Hematopoietic multipotent progenitor cell treated with erythropoietin and hydrocortisone succinate and interleukin-3 and kit ligand, for 17 days (in vitro differentiated cells): ENCODE data around the gene SLC31A2.
"Not testable (repeated sequence)": the region's sequence is repeated elsewhere in the genome, so short reads cannot be mapped to it uniquely, and the experiment has no call there.

ENCODE experiments used
- DNase-seq: peaks from one replicate; pipeline ENCODE4 v3.0.0-alpha.2; 2015; ENCODE audit warnings: low spot score

Gene SLC31A2, protein sequence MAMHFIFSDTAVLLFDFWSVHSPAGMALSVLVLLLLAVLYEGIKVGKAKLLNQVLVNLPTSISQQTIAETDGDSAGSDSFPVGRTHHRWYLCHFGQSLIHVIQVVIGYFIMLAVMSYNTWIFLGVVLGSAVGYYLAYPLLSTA

DNA sequence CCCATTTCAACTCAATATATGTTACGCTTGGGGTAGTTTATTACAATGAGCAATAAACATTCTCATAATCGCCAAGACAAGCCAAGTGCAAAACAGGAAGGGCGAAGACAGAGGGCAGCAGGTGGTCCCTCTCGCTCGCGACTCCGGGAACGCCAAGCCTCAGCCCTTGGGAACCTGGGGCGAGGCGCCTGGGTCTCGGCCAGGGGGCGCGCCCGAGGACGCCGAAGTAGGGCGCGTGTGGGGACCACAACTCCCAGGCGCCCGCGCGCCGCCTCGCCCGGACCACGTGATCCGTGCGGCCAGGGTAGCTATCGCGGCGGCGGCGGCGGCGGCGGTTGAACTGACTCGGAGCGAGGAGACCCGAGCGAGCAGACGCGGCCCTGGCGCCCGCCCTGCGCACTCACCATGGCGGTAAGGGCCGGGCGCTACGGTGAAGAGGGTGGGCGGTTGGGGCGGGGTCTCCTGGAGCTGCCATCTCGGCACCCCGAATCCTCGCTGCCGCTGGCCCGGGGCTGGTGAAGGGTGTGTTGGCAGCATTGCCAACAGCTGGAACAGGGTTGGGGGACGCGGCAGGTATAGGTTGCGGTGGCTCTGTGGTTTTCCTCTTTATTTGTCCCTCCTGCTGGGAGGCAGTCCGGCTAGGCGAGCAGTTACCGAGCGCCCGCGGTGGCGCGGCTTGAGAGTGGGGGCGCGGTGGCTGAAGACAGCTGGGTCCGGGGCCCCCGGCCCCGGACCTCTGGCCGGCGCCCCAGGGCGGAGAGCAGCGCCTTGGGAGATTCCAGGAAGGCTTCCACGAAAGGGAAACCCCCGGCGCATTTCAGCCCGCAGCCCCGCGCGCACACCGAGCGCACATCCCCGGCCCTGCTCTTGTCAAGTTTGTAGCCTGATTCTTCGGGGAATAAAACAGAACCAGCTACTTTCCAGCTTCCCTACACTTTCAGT lies at the start of gene SLC31A2:
Gene SLC31A2, plus strand, starts transcription at position 338 of the 942 bp plus-strand sequence. Its CDS starts 68 bp downstream, at position 406.
- DNase-seq, result peak; percentile 54

DNA sequence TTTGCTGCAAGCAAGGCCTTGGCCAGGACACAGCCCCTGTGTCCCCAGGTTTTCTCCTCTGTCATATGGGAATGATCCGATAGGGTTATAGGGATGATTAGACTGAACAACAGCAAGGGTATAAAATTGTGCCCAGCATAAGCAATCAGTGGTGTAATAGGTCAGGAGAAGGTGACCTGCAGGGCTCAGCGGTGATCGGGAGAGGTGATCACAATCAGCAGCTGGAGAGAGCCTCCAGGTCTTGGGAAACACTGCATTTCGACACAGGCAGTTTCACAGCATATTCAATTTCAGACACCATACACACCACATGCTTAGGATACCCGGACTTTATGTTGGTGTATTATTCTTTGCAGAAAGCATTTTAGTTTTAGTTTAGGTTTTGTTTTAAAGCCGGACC lies 45.5 kb upstream of the SLC31A2 start:
- not testable (repeated sequence) for DNase-seq

DNA sequence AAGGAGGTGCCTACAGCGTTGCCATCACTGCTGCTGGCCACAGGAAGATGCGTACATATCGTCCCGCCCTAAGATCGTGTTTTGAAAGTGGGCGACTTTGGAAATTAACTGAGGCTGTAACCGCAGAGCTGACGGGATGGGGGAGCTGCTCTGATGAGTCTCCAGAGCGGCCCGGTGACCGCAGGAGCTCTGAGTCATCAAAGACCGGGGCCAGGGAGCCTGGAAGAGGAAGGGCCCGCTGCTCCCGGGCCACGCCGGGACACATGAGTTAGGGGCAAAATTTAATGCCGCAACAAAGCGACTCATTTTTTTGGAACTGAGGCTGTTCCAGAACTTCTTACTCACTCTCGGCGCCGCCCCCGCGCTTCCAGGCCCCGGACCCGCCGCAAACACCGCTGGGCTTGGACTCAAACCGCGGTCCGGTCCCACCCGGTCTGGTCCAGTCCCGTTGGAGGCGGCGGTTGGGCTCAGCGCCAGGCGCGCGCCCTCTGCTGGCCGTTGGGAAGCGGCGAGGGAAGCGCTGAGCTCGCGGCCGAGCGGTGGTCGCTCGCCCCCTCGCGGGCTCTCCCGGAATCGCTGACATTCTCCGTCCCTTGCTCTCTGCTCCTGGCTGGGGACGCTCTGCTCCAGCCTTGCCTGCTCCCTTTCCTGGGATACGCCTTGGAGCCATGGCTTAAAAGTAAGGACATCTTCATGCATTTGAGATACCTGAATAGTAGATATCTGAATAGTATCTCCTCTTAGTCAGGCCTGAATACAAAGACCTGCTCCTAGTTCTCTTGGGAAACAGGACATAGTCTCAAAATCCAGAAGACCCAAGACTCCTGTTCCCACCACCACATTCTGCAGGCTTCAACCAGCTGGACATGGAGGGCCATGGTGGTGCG lies 39.5 kb upstream of the SLC31A2 start:
- DNase-seq, result peak; percentile 48

DNA sequence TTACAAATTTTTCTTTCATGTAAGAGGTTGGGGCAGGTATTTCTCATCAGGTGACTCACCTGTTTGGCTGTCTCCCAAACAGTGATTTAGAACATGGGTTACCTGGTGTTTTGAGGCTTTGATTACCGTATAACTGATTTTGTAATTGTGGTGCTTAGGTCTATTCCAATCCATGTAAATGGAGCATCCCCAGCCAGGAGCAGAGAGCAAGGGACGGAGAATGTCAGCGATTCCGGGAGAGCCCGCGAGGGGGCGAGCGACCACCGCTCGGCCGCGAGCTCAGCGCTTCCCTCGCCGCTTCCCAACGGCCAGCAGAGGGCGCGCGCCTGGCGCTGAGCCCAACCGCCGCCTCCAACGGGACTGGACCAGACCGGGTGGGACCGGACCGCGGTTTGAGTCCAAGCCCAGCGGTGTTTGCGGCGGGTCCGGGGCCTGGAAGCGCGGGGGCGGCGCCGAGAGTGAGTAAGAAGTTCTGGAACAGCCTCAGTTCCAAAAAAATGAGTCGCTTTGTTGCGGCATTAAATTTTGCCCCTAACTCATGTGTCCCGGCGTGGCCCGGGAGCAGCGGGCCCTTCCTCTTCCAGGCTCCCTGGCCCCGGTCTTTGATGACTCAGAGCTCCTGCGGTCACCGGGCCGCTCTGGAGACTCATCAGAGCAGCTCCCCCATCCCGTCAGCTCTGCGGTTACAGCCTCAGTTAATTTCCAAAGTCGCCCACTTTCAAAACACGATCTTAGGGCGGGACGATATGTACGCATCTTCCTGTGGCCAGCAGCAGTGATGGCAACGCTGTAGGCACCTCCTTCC lies 37.9 kb upstream of the SLC31A2 start:
- DNase-seq, result peak; percentile 46

DNA sequence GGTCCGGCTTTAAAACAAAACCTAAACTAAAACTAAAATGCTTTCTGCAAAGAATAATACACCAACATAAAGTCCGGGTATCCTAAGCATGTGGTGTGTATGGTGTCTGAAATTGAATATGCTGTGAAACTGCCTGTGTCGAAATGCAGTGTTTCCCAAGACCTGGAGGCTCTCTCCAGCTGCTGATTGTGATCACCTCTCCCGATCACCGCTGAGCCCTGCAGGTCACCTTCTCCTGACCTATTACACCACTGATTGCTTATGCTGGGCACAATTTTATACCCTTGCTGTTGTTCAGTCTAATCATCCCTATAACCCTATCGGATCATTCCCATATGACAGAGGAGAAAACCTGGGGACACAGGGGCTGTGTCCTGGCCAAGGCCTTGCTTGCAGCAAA lies 32.0 kb upstream of the SLC31A2 start:
- not testable (repeated sequence) for DNase-seq

DNA sequence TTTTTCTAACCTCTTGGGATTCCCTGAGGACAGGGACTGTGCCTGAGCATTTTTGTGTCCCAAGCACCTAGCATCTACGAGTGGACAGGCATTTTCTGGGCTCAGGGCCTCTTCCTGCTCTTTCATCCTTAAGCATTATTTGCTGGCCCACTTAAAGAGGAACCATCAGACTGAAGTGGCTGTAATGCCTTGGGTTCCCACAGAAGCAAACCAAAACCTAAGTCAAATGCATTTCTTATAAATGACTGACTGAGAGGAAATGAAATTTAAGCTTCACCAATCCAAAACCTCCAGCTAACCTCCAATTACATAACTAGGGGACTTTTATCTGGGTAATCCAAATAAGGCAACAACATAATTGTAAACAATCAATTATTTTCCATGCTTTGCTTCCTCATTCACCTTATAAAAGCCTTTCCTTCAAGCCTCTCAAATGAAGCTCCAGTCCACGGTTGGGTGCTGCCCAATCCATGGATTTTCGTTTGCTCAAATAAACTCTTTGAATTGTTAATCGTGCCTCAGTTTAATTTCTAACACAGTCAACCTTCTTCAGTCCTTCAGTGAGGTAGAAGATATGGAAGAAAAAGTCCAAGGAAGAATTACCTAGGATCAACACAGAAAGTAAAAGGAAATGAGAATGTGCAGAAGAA lies 25.3 kb upstream of the SLC31A2 start:
- DNase-seq, result no peak

DNA sequence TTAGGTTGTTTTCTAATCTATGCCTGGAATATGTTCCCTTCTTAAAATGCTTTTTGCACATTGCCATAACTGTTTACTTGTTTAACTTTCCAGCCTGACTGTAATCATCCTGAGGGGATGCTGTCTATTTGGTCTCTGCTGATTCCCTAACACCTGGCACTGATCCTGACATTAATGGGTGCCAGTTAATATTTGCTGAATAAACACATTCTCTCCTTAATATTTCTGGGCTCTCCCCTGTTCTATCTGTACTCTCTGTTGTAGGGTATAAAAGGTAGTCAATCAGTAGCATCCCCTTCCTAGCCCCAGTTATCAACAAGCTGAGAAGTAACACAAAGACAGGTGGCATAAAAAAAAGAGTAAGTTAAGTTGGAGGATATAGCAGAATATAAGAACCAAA lies 21.3 kb upstream of the SLC31A2 start:
- DNase-seq, result no peak

DNA sequence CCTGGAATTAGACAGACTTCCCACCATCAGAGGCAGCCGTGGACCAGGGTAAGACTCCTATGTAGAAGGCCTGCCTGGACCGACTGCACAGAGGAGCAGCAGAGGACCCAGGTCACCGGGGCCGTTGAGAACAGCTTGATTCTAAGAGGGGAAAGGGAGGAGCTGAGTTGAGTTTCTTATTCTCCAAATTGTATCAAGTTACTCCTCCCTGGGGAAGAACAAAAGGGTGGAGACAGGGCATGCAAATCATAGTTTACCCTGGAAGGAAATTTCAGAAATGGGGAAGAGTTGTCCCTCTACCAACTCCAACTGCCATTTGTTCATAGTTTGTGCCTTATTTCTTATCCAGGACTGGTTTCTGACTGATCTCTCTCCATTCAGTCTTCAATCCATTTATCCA lies 20.9 kb upstream of the SLC31A2 start:
- no peak for DNase-seq

DNA sequence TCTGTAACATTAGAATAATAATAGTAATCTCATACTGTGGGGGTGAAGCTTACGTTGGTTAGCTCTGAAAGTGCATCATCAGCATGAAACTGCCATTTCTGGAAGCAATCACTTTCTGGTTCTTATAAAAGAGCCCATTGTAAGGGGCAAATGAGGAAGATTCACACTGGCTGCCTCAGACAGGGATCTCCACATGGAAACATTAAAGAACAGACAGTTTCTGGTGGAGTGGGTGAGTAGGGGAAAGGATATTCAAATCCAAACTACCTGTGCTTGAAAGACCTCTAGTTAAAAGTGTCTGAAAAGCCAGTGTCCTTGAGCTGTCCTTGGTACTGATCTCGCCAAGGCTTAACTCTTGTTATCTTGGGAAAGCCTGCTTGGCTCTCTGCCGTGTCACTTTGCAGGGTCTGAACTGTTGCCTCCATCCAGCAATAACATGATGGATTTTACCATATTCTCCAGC lies 19.1 kb upstream of the SLC31A2 start:
- no peak for DNase-seq

DNA sequence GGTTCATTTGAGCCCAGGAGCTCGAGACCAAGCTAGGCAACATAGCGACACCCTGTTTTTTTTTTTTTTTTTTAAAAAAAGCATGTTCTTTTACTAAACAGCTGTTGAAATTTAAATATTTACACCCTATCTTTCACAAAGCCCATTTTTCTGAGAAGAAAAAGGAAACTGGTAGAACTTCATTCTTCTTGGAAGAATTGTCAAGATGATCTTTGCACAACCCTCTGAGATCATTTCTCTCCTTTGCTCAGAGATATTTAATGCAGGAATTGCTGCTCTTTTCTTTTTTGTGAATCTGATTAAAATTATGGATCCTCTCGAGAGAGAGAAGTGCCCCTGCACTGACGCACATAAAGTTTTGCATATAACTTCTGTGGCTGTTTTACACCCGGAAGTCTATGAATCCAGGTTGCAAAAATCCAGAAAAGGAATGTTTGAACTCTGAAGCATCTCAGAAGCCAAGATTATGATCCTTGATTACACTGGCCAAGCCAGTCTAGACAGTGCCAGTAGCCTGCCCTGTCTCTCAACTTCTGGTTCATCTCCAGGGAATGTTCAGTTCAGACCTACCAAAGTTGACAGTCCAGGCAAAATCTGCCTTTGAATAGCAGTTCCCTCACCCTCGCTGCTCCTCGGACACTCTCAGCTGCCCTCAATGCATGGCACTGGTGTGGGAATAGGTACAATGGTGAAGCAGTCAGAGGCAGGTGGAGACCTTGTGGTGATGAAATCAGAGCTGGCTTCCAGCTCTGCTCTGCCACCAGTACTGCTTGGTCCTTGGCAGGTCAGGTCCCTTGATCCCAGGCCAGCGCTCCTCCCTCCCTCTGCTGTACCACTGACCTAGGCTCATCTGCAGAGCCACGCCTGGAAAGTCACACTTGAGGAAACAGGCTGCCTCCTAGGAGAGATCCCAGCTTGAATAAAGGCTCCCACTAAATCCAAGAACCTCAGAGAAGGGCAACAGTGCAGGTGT lies 13.3 kb upstream of the SLC31A2 start:
- no peak for DNase-seq

DNA sequence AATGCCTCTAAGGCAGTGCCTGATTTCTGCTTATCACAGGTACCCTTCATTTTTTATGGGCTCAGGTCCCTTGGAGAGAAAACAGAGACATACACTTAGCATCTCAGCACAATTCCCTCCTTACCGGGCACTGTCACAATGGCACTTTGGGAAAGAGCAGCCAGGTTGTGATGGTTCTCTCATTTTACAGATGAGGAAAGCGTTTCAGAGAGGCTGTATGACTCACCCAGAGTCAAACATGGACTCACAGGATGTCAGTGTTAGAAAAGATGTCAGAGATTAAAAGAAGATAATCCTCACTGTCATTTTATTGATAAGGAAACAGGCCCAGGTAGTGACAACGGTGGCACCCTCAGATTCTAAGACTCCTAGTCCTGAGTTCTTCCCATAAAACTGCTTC lies 12.0 kb upstream of the SLC31A2 start:
- no peak for DNase-seq

DNA sequence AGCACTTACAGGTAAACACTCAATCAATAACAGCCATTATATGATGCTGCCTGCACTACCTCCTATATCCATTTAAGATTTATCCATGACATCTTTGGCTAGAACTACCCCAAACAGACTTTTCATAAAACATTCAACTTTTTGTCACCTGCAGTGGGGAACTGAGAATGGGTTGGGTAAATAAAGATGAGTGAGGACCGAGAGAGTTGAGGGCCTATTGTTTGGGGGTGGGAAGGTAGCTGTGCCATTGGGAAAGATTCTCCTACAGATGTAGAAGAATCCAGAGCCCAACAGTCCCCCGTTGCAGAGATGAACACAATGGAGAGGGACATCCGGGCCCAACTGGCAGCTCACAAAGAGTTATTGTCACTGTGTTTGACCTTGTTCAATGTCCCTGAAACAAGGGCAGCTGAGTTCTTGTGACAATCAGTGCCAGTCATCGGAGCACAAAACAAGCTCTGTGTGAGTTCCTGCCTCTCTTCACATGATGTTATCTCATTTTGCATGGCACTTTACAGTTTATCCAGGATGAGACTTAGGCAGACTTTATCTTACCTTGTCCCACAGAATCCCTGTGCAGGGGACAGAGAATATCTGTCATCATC lies 11.5 kb upstream of the SLC31A2 start:
- no peak for DNase-seq

DNA sequence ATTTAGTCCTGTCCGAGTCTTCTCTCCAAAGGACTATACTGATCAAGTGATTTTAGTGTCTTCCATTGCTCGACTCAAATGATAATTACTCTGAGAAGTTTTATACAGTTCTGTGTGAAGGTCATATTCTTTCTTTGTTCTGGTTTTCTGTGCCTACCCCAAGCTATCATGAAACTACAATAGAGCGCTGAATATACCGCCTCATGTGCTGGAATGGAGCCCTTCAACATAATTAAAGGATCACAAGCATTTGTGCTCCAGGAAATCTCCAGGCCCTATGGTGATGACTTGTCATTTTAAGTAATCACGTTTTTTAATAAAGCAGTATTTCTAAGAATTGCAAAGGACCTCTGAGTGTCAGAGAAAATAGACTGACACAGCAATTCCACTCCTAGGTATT lies 10.9 kb upstream of the SLC31A2 start:
- DNase-seq, result no peak

DNA sequence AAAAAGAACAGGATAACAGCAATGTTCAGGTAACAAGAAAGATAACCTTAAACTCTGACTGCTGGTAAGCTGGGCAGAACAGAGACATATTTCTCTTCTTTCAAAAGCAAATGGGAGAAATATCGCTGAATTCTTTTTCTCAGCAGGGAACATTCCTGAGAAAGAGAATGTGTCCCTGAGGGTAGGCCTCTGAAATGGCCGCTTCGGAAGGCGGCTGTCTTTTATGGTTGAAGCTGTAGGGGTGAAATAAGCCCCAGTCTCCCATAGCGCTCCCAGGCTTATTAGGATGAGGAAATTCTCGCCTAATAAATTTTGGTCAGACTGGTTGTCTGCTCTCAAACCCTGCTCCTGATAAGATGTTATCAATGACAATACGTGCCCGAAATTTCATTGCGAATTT lies 9.9 kb upstream of the SLC31A2 start:
- not testable (repeated sequence) for DNase-seq

DNA sequence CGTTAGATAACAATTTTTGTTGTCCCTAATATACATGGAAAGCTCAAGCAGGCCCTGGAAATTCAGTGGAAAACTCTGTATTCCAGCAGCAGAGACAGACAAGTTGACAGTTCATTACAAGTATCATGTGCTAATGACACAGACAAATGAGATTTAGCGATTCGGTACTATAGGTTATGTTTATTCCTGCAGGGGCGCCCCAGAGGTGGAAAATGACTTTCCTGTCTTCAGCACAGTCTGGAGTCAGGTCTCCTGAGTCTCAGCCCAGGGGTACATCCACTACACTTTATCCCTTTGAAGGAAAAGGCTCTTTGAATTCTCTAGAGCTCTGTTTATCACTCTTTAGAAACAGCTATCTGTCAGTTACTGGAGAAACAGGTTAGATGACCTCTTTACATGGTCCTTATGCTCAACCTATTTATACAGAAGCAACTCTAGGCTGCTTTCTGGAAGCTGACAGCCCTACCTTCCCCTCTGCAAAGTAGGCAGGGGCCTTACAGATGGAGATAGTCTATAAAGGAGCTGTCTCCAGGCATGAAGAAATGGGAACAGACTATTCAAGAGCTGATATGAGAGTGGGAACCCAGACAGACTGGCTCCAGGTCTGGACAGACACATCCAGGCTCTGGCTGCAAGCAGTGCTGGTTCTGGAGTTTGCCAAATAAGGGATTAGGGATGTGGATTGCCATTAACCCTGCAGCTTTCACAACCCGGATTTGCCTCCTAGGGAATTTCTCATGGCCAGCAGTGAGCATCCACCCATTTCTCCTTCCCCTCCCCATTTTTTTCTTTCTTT lies 7.2 kb upstream of the SLC31A2 start:
- DNase-seq, result no peak

DNA sequence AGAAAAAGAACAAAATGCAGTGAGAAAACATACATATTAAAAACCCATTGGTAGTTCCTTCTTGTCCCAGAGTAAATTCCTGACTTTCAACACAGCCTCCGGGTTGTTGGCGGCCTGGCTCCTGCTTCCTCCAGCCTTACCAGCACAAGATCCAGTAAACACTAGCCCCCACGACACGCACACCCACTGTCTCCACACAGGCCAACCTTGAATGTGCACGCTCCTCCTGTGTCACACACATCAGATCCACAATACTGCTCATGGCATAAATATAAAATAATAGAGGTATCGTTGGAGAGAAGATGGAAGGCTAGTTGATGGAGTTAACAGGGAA lies 2.5 kb upstream of the SLC31A2 start:
- no peak for DNase-seq

DNA sequence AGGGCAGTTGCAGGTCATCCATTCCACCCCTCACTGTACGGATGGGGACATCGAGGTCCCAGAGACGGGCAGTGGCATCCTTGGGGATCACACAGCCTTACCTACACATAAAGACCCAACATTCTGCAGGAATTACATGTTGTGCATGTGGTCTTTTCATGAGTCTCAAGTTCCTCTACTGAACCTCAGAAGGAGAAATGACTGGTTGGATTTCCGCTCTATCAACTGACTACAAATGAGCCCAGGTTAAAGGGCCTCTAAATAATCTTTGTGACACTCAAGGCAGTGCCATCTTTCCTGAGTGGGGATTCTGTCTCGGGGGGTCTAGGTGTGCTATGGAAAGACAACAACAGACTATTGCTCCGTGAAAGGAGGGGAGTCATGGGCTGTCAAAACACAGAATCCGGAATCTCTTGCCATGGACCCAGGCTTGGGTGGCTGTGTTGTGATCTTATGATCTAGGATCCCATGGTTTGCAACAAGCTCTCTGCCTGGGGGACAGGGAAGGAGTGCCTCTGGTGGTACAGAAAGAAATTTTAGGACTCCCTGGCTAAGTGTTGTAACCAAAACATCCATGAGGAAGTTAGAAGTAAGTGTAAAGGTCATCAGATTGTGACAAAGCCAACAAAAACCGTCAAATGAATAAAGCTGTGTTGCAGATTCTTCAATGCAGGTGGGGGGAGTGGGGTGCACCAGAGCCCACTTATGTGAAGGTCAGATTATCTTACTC lies 1.9 kb upstream of the SLC31A2 start:
- DNase-seq, result no peak

DNA sequence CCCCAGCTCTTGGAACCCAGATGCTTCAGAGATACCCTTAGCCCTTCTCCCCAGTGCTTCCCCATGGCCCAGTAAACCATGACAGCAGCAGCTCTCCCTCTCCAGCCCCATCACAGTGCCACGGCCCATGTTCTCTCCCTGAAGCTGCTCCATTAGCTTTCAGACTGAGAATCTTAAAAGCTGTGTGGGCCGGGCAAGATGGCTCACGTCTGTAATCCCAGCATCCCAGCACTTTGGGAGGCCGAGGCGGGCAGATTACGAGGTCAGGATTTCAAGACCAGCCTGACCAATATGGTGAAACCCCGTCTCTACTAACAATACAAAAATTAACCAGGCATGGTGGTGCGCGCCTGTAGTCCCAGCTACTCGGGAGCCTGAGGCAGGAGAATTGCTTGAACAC lies 1.2 kb upstream of the SLC31A2 start:
- DNase-seq, result not testable (repeated sequence)
